Measurements from ENCODE around the gene FIGN. TPM values are rescaled to one million over a fixed set of nuclear protein-coding genes. Genes with fewer than 3 reads are reported as not detected.

The FIGN gene
- total RNA-seq, 1 experiment from 2014 or later: 1.5 TPM

DNA sequence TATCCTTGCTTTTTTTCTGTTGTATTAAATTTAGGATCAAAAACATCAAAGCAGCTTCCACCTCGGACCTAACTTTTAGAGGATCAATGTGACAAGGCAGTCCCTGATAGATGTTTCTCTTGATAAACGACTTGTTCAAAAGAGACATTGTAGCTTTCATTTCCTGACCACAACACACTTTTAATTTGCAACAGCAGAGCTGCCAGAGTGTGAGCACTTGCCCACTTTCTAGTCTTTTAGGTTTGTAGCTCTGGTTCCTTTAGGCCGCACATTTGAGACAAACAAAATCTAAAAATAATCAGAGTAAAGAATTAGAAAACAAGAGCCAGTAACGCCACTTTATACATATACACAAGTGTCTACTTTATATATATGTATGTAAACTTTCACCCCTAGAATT lies 3.1 kb downstream of the FIGN start:
- intact Hi-C loops (cut with micrococcal nuclease): loop anchor here (10.0 kb wide), 1 partner anchor 332 kb away; no protein-coding TSS in a partner anchor
- H3K4me3 ChIP-seq (ENCODE audit: low read length): no peak overlapping the region
- no peak overlapping the region for H3K4me2 ChIP-seq (ENCODE audit: low read length)

DNA sequence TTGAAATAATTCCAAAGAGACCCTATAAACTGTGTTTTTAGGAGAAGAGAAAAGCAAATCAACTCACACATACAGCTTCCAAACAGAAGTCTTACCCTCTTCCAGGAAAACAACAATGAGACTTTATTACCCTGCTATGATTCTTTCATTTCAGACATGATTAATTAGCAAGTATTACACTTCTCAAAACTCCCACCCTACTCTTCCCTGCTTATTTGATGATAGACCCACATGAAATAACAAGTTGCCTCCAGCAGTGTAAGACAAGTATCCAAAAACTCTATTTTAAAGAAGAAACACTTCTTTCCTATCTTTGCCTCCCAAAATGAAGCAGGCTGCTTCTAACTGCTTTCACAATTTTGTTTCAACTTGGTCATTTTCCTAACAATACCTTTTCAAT lies 4.1 kb downstream of the FIGN start:
- no peaks in the 10 kb centered on the region for H4K20me1 ChIP-seq (ENCODE audit: low read length)
- H3K27ac ChIP-seq (ENCODE audit: low read length): no peak overlapping the region
- H3F3A ChIP-seq (ENCODE audit: low read length, unreplicated experiment): no peaks in the 10 kb centered on the region
- no peaks in the 10 kb centered on the region for H3K9me2 ChIP-seq (replicated peaks; ENCODE audit: low read length)
- no peaks in the 10 kb centered on the region for H3K36me3 ChIP-seq (ENCODE audit: low read depth, low read length)
- H3K79me2 ChIP-seq (ENCODE audit: low read length): peaks cover 27% of the 10 kb centered on the region
- BruUV-seq (replicated peaks): no TSS peak
- H3K4me2 ChIP-seq (ENCODE audit: low read length): no peak overlapping the region
- H3K4me1 ChIP-seq (ENCODE audit: insufficient read depth, low read length): peaks cover 12% of the 10 kb centered on the region
- H3K27me3 ChIP-seq (ENCODE audit: low read length): no peaks in the 10 kb centered on the region
- ATAC-seq (no peak), DNase-seq (no peak)
- TF ChIP-seq, protein P1, sequence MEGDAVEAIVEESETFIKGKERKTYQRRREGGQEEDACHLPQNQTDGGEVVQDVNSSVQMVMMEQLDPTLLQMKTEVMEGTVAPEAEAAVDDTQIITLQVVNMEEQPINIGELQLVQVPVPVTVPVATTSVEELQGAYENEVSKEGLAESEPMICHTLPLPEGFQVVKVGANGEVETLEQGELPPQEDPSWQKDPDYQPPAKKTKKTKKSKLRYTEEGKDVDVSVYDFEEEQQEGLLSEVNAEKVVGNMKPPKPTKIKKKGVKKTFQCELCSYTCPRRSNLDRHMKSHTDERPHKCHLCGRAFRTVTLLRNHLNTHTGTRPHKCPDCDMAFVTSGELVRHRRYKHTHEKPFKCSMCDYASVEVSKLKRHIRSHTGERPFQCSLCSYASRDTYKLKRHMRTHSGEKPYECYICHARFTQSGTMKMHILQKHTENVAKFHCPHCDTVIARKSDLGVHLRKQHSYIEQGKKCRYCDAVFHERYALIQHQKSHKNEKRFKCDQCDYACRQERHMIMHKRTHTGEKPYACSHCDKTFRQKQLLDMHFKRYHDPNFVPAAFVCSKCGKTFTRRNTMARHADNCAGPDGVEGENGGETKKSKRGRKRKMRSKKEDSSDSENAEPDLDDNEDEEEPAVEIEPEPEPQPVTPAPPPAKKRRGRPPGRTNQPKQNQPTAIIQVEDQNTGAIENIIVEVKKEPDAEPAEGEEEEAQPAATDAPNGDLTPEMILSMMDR (conservative IDR thresholded peaks at IDR 0.05; ENCODE audit: low read depth, low read length): no peak
- TF ChIP-seq EZH2phosphoT487 (IDR thresholded peaks at IDR 0.05; ENCODE audit: borderline replicate concordance, low read length) (no peak), EZH2 (IDR thresholded peaks at IDR 0.05; ENCODE audit: low read length, unreplicated experiment) (no peak)
- H2AFZ ChIP-seq (ENCODE audit: low read length): no peak overlapping the region
- H3K9me3 ChIP-seq (ENCODE audit: low read length): no peaks in the 10 kb centered on the region
- no peak overlapping the region for H3K4me3 ChIP-seq (ENCODE audit: low read length)
- ChIA-PET POLR2A (ENCODE audit: unreplicated experiment) (no interaction called here), CTCF (no interaction called here)
- no peak overlapping the region for H3K9ac ChIP-seq (ENCODE audit: low read length)
- intact Hi-C loops (cut with micrococcal nuclease): loop anchor here (10.0 kb wide), 1 partner anchor 333 kb away; no protein-coding TSS in a partner anchor

More for the DNA sequence above, 3.1 kb downstream of the FIGN start:
- DNase-seq: no peak
- H3K9me3 ChIP-seq (ENCODE audit: low read length): no peaks in the 10 kb centered on the region
- H3F3A ChIP-seq (ENCODE audit: low read length, unreplicated experiment): no peaks in the 10 kb centered on the region
- TF ChIP-seq EZH2phosphoT487 (IDR thresholded peaks at IDR 0.05; ENCODE audit: borderline replicate concordance, low read length) (no peak), EZH2 (IDR thresholded peaks at IDR 0.05; ENCODE audit: low read length, unreplicated experiment) (no peak)
- TF ChIP-seq, protein P1 (conservative IDR thresholded peaks at IDR 0.05; ENCODE audit: low read depth, low read length): no peak
- no peaks in the 10 kb centered on the region for H4K20me1 ChIP-seq (ENCODE audit: low read length)
- H3K79me2 ChIP-seq (ENCODE audit: low read length): peaks cover 27% of the 10 kb centered on the region
- no peak overlapping the region for H3K9ac ChIP-seq (ENCODE audit: low read length)
- no peaks in the 10 kb centered on the region for H3K27me3 ChIP-seq (ENCODE audit: low read length)
- ChIA-PET CTCF (no interaction called here), POLR2A (ENCODE audit: unreplicated experiment) (no interaction called here)
- no TSS peak for BruUV-seq (replicated peaks)
- peaks cover 17% of the 10 kb centered on the region for H3K4me1 ChIP-seq (ENCODE audit: insufficient read depth, low read length)
- no peaks in the 10 kb centered on the region for H3K9me2 ChIP-seq (replicated peaks; ENCODE audit: low read length)
- H3K36me3 ChIP-seq (ENCODE audit: low read depth, low read length): no peaks in the 10 kb centered on the region
- no peak for ATAC-seq
- no peak overlapping the region for H3K27ac ChIP-seq (ENCODE audit: low read length)
- H2AFZ ChIP-seq (ENCODE audit: low read length): no peak overlapping the region

DNA sequence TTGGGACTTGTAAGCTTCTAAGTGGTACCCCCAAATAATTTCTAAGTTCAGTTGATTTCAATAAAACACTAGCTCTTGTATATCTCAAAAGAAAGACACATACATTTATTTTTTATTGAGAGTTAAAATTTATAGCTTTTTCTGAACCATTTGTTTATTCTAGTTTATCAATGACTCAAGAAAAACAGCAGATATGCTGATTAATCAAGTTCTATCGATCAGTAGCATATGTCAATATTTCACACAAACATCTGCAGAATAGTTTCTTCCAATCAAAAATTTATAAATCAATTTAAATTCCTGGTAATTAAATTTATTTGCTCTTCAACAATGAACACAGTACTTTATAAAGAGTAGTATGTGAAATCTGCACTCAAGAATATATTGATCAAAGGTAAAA lies 5.3 kb downstream of the FIGN start:
- H3K9ac ChIP-seq (ENCODE audit: low read length): no peak overlapping the region
- H3K4me1 ChIP-seq (ENCODE audit: insufficient read depth, low read length): peaks cover 11% of the 10 kb centered on the region; the same call in 1 of the 2 replicates
- no peak overlapping the region for H3K27ac ChIP-seq (ENCODE audit: low read length)
- BruUV-seq (replicated peaks): no TSS peak
- ATAC-seq (no peak), DNase-seq (no peak)
- no peak overlapping the region for H3K4me2 ChIP-seq (ENCODE audit: low read length)
- H3K27me3 ChIP-seq (ENCODE audit: low read length): no peaks in the 10 kb centered on the region
- no peaks in the 10 kb centered on the region for H3K36me3 ChIP-seq (ENCODE audit: low read depth, low read length)
- H3K79me2 ChIP-seq (ENCODE audit: low read length): peaks cover 26% of the 10 kb centered on the region
- H3K9me2 ChIP-seq (replicated peaks; ENCODE audit: low read length): no peaks in the 10 kb centered on the region
- H3F3A ChIP-seq (ENCODE audit: low read length, unreplicated experiment): no peaks in the 10 kb centered on the region
- TF ChIP-seq EZH2phosphoT487 (IDR thresholded peaks at IDR 0.05; ENCODE audit: borderline replicate concordance, low read length) (no peak), EZH2 (IDR thresholded peaks at IDR 0.05; ENCODE audit: low read length, unreplicated experiment) (no peak)
- TF ChIP-seq, protein P1 (conservative IDR thresholded peaks at IDR 0.05; ENCODE audit: low read depth, low read length): no peak
- H2AFZ ChIP-seq (ENCODE audit: low read length): no peak overlapping the region
- H4K20me1 ChIP-seq (ENCODE audit: low read length): no peaks in the 10 kb centered on the region
- POLR2A ChIA-PET (ENCODE audit: unreplicated experiment): no interaction called here
- intact Hi-C loops (cut with micrococcal nuclease): loop anchor here (10.0 kb wide), 1 partner anchor 334 kb away; no protein-coding TSS in a partner anchor
- no peaks in the 10 kb centered on the region for H3K9me3 ChIP-seq (ENCODE audit: low read length)
- CTCF ChIA-PET: no interaction called here
- H3K4me3 ChIP-seq (ENCODE audit: low read length): no peak overlapping the region
